Liver (tissue), 9 donors: ENCODE results near the gene DNAJC5. TPM values are rescaled to one million over a fixed set of nuclear protein-coding genes. Genes with fewer than 3 reads are reported as not detected.

Source experiments
- DNase-seq: peaks from one replicate; pipeline ENCODE4 v3.0.0-alpha.2; 2017; ENCODE audit warnings: low spot score
- H3K27ac ChIP-seq, 2 donors: one replicate each; pipeline ENCODE4 v1.7.0; 2013; ENCODE audit warnings: inconsistent platforms in 2 of 2, low read length in 2 of 2, control low read depth in 1 of 2, low read depth in 1 of 2, mild to moderate bottlenecking in 1 of 2
- H3K27me3 ChIP-seq, 4 donors: one replicate each; pipeline versions ENCODE4 v1.6.1 to v1.7.0; 2013; ENCODE audit warnings: low read length in 3 of 4, inconsistent platforms in 1 of 4, mild to moderate bottlenecking in 1 of 4, moderate library complexity in 1 of 4; ENCODE audit not compliant: control insufficient read depth in 4 of 4, insufficient read depth in 4 of 4
- H3K36me3 ChIP-seq, 4 donors: one replicate each; pipeline versions ENCODE4 v1.6.1 to v1.7.0; 2013; ENCODE audit warnings: low read length in 3 of 4, mild to moderate bottlenecking in 3 of 4, low read depth in 1 of 4, moderate library complexity in 1 of 4; ENCODE audit not compliant: control insufficient read depth in 4 of 4, insufficient read depth in 3 of 4
- H3K4me1 ChIP-seq, 4 donors: one replicate each; pipeline versions ENCODE4 v1.6.1 to v1.7.0; 2013; ENCODE audit warnings: low read length in 3 of 4, mild to moderate bottlenecking in 3 of 4, moderate library complexity in 1 of 4; ENCODE audit not compliant: control insufficient read depth in 4 of 4, insufficient read depth in 4 of 4
- H3K4me3 ChIP-seq, 3 donors: one replicate each; pipeline versions ENCODE4 v1.6.1 to v1.7.0; 2013; ENCODE audit warnings: low read length in 3 of 3, control low read depth in 1 of 3, low read depth in 1 of 3, mild to moderate bottlenecking in 1 of 3
- H3K9ac ChIP-seq, 2 donors: one replicate each; pipeline ENCODE4 v1.7.0; 2013; ENCODE audit warnings: low read length in 2 of 2, mild to moderate bottlenecking in 2 of 2, moderate library complexity in 2 of 2, control low read depth in 1 of 2, low read depth in 1 of 2
- H3K9me3 ChIP-seq, 4 donors: one replicate each; pipeline versions ENCODE4 v1.6.1 to v1.7.0; 2013; ENCODE audit warnings: low read length in 3 of 4; ENCODE audit not compliant: control insufficient read depth in 4 of 4
- CTCF ChIP-seq: fragments of 150-350 bp; IDR thresholded peaks from 2 replicates; pipeline ENCODE4 v1.5.1; 2017; ENCODE audit warnings: improper control_type of control experiment, low read depth, low read length; ENCODE audit not compliant: missing input control
- EGR1 ChIP-seq, 2 donors: IDR thresholded peaks; 2 replicates each; pipeline ENCODE4 v1.6.1; 2016 to 2018; ENCODE audit warnings: antibody characterized with exemption in 2 of 2, low read depth in 2 of 2
- FOXA1 ChIP-seq: IDR thresholded peaks from 2 replicates; pipeline ENCODE4 v1.6.1; 2016; ENCODE audit warnings: antibody characterized with exemption
- FOXA2 ChIP-seq: IDR thresholded peaks from 2 replicates; pipeline ENCODE4 v1.6.1; 2016; ENCODE audit warnings: antibody characterized with exemption
- GABPA ChIP-seq, 2 donors: IDR thresholded peaks in 1 of 2; conservative IDR thresholded peaks in 1 of 2; 2 replicates each; pipeline ENCODE4 v1.6.1; 2016; ENCODE audit warnings: antibody characterized with exemption in 2 of 2, mild to moderate bottlenecking in 1 of 2, moderate library complexity in 1 of 2
- HNF4A ChIP-seq, 2 donors: conservative IDR thresholded peaks; 2 replicates each; pipeline ENCODE4 v1.6.1; 2016; ENCODE audit warnings: antibody characterized with exemption in 2 of 2, mild to moderate bottlenecking in 2 of 2
- JUND ChIP-seq, 2 donors: IDR thresholded peaks; 2 replicates each; pipeline ENCODE4 v1.6.1; 2016; ENCODE audit warnings: antibody characterized with exemption in 2 of 2
- MAX ChIP-seq: IDR thresholded peaks from 2 replicates; pipeline ENCODE4 v1.6.1; 2016; ENCODE audit warnings: antibody characterized with exemption
- NR2F2 ChIP-seq: IDR thresholded peaks from 2 replicates; pipeline ENCODE4 v1.6.1; 2016; ENCODE audit warnings: antibody characterized with exemption
- REST ChIP-seq: IDR thresholded peaks from 2 replicates; pipeline ENCODE4 v1.6.1; 2016; ENCODE audit warnings: antibody characterized with exemption, mild to moderate bottlenecking
- RXRA ChIP-seq, 2 donors: IDR thresholded peaks; 2 replicates each; pipeline ENCODE4 v1.6.1; 2017 to 2018; ENCODE audit warnings: antibody characterized with exemption in 2 of 2, mild to moderate bottlenecking in 1 of 2
- SP1 ChIP-seq: IDR thresholded peaks from 2 replicates; pipeline ENCODE4 v1.6.1; 2018; ENCODE audit warnings: antibody characterized with exemption, mild to moderate bottlenecking
- YY1 ChIP-seq: IDR thresholded peaks from 2 replicates; pipeline ENCODE4 v1.6.1; 2016; ENCODE audit warnings: antibody characterized with exemption, mild to moderate bottlenecking
- ZBTB33 ChIP-seq: IDR thresholded peaks from 2 replicates; pipeline ENCODE4 v1.6.1; 2016; ENCODE audit warnings: antibody characterized with exemption
- WGBS: extraction: QIAGEN DNeasy Blood & Tissue Kit; methylation state at CpG from one replicate; pipeline ENCODE4 v1.1.7; 2013; 5-methylcytosine and 5-hydroxymethylcytosine counted together
- polyA plus RNA-seq, 2 donors: library from polyadenylated mRNA; stranded (reverse) in 1 of 2; unstranded in 1 of 2; fragments of 200-250 nt in 1 of 2; fragments of >200 nt in 1 of 2; fragmentation: Nextera tagmentation in 1 of 2; extraction: Ambion mirVana in 1 of 2; gene quantifications; one replicate each; pipeline versions ENCODE4 v1.2.1 to v1.2.3, GENCODE V29; 2013 to 2015
- total RNA-seq, 2 donors: library from RNA; depleted of rRNA; stranded (reverse); fragments of >200 nt; gene quantifications; one replicate each; pipeline ENCODE4 v1.2.3, GENCODE V29; 2014
- TF ChIP-seq, protein P1 (sequence below): IDR thresholded peaks from 2 replicates; pipeline ENCODE4 v1.6.1; 2016; ENCODE audit warnings: antibody characterized with exemption
- donor health status: healthy.
- donor health status: healthy.
- donor health status: healthy.
- donor health status: healthy.
- donor health status: healthy.

The DNAJC5 gene
- total and polyA plus RNA-seq, 4 donors: 8.2 to 28.6 (median 18.7) TPM

DNA sequence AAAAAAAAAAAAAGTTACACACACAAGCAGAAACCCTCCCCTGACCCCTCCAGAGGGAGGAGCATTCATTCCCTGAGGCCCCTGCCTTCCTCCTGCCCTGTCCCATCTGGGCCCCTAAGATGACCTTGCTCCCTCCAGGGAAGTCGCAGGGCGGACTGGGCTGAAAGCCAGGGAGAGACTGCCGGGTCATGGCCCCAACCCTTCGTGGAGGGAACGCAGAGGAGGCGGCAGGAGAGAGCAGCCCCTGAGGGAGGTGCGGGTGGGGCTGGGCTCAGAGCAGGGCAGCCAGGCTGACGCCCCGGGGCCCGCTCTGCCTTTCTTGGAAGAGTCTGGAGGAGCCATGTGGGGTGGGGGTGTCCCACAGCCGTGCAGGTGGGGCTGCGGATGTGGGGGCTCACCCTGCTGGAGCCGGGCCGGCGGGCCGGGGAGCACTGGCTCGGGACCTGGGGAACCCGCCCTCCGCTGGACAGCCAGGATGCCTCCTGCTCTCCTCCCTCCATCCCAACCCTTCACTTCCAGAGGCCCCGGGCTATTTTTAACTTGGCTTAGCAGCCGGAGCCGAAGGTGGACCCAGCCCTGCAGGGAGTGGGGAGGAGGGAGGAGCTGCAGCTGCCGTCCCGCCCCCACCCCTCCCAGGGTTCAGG, 48.7 kb upstream of the DNAJC5 start (continued):
- TF ChIP-seq NR2F2: peak; percentile 98

- Histone ChIP-seq H3K27me3 (peaks cover 0 to 10% (median 1%) of the 10 kb centered on the region in 4 donors), H3K9me3 (no peaks in the 10 kb centered on the region), H3K36me3 (no peaks in the 10 kb centered on the region), H3K27ac (no peak overlapping the region), H3K9ac (no peak overlapping the region), H3K4me1 (peaks cover 0 to 10% (median 5%) of the 10 kb centered on the region in 4 donors), H3K4me3 (no peak overlapping the region)
- 49% methylated on average over 3 of the region's 3 CpGs for WGBS
- DNase-seq: no peak
- no peak for TF ChIP-seq REST
- no peak for TF ChIP-seq SP1
- TF ChIP-seq MAX: no peak
- no peak for TF ChIP-seq CTCF
- TF ChIP-seq ZBTB33: no peak
- no peak for TF ChIP-seq GABPA (IDR thresholded peaks at IDR 0.05 in 1 of 2, conservative IDR thresholded peaks at IDR 0.05 in 1 of 2)
- no peak for TF ChIP-seq FOXA1
- TF ChIP-seq FOXA2: no peak
- TF ChIP-seq NR2F2: no peak
- TF ChIP-seq HNF4A (conservative IDR thresholded peaks at IDR 0.05): no peak
- TF ChIP-seq YY1: no peak
- TF ChIP-seq RXRA (IDR thresholded peaks at IDR 0.05): no peak
- TF ChIP-seq JUND (IDR thresholded peaks at IDR 0.05): no peak
- TF ChIP-seq EGR1 (IDR thresholded peaks at IDR 0.05; ENCODE audit: low read depth in 2 of 2): no peak
- TF ChIP-seq, protein P1, sequence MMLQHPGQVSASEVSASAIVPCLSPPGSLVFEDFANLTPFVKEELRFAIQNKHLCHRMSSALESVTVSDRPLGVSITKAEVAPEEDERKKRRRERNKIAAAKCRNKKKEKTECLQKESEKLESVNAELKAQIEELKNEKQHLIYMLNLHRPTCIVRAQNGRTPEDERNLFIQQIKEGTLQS: no peak
Observed at GRCh38 chr20:63846888-63847236, 48.1 kb upstream of the DNAJC5 start.
